ENCODE measurements around the gene PTPRE.
A peak's percentile ranks its signal among the peaks of the same experiment; 100 is the strongest.

Gene PTPRE

GRCh38 chr10:127906548-127907377 is at the start of gene PTPRE:
Gene PTPRE (plus strand): TSS chr10:127907103. CDS start chr10:128040882, 133,779 bp downstream.
- DNase-seq (ENCODE audit: low read depth, low spot score): peak; percentile 93

- DNase-seq (ENCODE audit: low read depth, low spot score): no peak
Observed at GRCh38 chr10:127860592-127860991, 46.3 kb upstream of the PTPRE start.

GRCh38 chr10:127863231-127863825 is 43.6 kb upstream of the PTPRE start:
- DNase-seq (ENCODE audit: low read depth, low spot score): no peak

- no peak for DNase-seq (ENCODE audit: low read depth, low spot score)
Observed at GRCh38 chr10:127866276-127867013, 40.5 kb upstream of the PTPRE start.

GRCh38 chr10:127867805-127868204 is 39.1 kb upstream of the PTPRE start:
- no peak for DNase-seq (ENCODE audit: low read depth, low spot score)

GRCh38 chr10:127869329-127869728 is 37.6 kb upstream of the PTPRE start:
- no peak for DNase-seq (ENCODE audit: low read depth, low spot score)

- DNase-seq (ENCODE audit: low read depth, low spot score): no peak
Observed at GRCh38 chr10:127871631-127872010, 35.3 kb upstream of the PTPRE start.

GRCh38 chr10:127872011-127872761 is 34.7 kb upstream of the PTPRE start:
- DNase-seq (ENCODE audit: low read depth, low spot score): no peak

- no peak for DNase-seq (ENCODE audit: low read depth, low spot score)
Observed at GRCh38 chr10:127872871-127873600, 33.9 kb upstream of the PTPRE start.

GRCh38 chr10:127873901-127874470 is 32.9 kb upstream of the PTPRE start:
- no peak for DNase-seq (ENCODE audit: low read depth, low spot score)

- no peak for DNase-seq (ENCODE audit: low read depth, low spot score)
Observed at GRCh38 chr10:127874671-127875448, 32.0 kb upstream of the PTPRE start.

GRCh38 chr10:127875449-127875765 is 31.5 kb upstream of the PTPRE start:
- DNase-seq (ENCODE audit: low read depth, low spot score): no peak

- no peak for DNase-seq (ENCODE audit: low read depth, low spot score)
Observed at GRCh38 chr10:127875916-127876315, 31.0 kb upstream of the PTPRE start.

- no peak for DNase-seq (ENCODE audit: low read depth, low spot score)
Observed at GRCh38 chr10:127877116-127877515, 29.8 kb upstream of the PTPRE start.

- no peak for DNase-seq (ENCODE audit: low read depth, low spot score)
Observed at GRCh38 chr10:127877699-127878098, 29.2 kb upstream of the PTPRE start.

GRCh38 chr10:127878475-127879055 is 28.3 kb upstream of the PTPRE start:
- DNase-seq (ENCODE audit: low read depth, low spot score): no peak

- DNase-seq (ENCODE audit: low read depth, low spot score): no peak
Observed at GRCh38 chr10:127880557-127880956, 26.3 kb upstream of the PTPRE start.

GRCh38 chr10:127881262-127881661 is 25.6 kb upstream of the PTPRE start:
- DNase-seq (ENCODE audit: low read depth, low spot score): no peak

- DNase-seq (ENCODE audit: low read depth, low spot score): no peak
Observed at GRCh38 chr10:127882391-127882790, 24.5 kb upstream of the PTPRE start.

Measured in astrocyte of the hippocampus (primary cell).